Naive thymus-derived CD8-positive, alpha-beta T cell (primary cell): ENCODE measurements around the gene B9D2. TPM values are rescaled to one million over a fixed set of nuclear protein-coding genes. Genes with fewer than 3 reads are reported as not detected.

Experiments used
- ATAC-seq, 2 donors: fragments of 150-1000 bp; cut with Tn5 transposase in 1 of 2; sonication (Bioruptor Pico), chemical (Tn5 transposase) in 1 of 2; 1 replicate in 1 of 2; 2 replicates in 1 of 2; pipeline ENCODE4 v1.10.0; 2021; ENCODE audit warnings: mild to moderate bottlenecking in 2 of 2, moderate library complexity in 2 of 2
- POLR2A ChIA-PET: fragments of 350-600 bp; sonication (Branson Sonifier 250); formaldehyde crosslinking; loops from one replicate; lab custom pipeline; 2021; ENCODE audit warnings: antibody characterized with exemption; lab: Charles Lee
- DNase-seq, 10 donors: peaks; one replicate each; pipeline versions ENCODE4 v3.0.0 to v3.0.0-alpha.2; 2020 to 2022
- H3K27ac Mint-ChIP-seq, 10 donors: one replicate each; pipeline ENCODE4 v1.8.0; 2020 to 2022; ENCODE audit warnings: mild to moderate bottlenecking in 10 of 10, mixed read lengths in 10 of 10, moderate library complexity in 4 of 10, inconsistent platforms in 1 of 10
- H3K27me3 Mint-ChIP-seq, 5 donors: one replicate each; pipeline ENCODE4 v1.8.0; 2021 to 2022; ENCODE audit warnings: mixed read lengths in 5 of 5
- H3K36me3 Mint-ChIP-seq, 3 donors: one replicate each; pipeline ENCODE4 v1.8.0; 2020 to 2022; ENCODE audit warnings: mixed read lengths in 3 of 3, mild to moderate bottlenecking in 2 of 3, inconsistent platforms in 1 of 3
- H3K4me1 Mint-ChIP-seq, 4 donors: one replicate each; pipeline ENCODE4 v1.8.0; 2021 to 2022; ENCODE audit warnings: mixed read lengths in 4 of 4
- H3K4me3 Mint-ChIP-seq, 10 donors: one replicate each; pipeline ENCODE4 v1.8.0; 2020 to 2022; ENCODE audit warnings: mild to moderate bottlenecking in 10 of 10, mixed read lengths in 10 of 10, moderate library complexity in 6 of 10, inconsistent platforms in 1 of 10
- H3K9me3 Mint-ChIP-seq, 9 donors: one replicate each; pipeline ENCODE4 v1.8.0; 2020 to 2022; ENCODE audit warnings: mixed read lengths in 9 of 9, mild to moderate bottlenecking in 3 of 9, inconsistent platforms in 1 of 9, moderate library complexity in 1 of 9
- polyA plus RNA-seq, 3 donors: library from polyadenylated mRNA; unstranded; fragments of 300-500 nt; fragmentation: Illumina TruSeq; gene quantifications; one replicate each; pipeline ENCODE4 v1.2.3, GENCODE V29; 2021
- total RNA-seq, 8 experiments: library from RNA in 2 of 8; stranded (reverse) in 2 of 8; gene quantifications; one replicate each; pipeline ENCODE4 v1.2.3 and lab custom pipeline; 2021 to 2026

B9D2 gene
- total and polyA plus RNA-seq, 5 experiments from 2014 or later: 12.6 to 20.9 (median 17.3) TPM

DNA sequence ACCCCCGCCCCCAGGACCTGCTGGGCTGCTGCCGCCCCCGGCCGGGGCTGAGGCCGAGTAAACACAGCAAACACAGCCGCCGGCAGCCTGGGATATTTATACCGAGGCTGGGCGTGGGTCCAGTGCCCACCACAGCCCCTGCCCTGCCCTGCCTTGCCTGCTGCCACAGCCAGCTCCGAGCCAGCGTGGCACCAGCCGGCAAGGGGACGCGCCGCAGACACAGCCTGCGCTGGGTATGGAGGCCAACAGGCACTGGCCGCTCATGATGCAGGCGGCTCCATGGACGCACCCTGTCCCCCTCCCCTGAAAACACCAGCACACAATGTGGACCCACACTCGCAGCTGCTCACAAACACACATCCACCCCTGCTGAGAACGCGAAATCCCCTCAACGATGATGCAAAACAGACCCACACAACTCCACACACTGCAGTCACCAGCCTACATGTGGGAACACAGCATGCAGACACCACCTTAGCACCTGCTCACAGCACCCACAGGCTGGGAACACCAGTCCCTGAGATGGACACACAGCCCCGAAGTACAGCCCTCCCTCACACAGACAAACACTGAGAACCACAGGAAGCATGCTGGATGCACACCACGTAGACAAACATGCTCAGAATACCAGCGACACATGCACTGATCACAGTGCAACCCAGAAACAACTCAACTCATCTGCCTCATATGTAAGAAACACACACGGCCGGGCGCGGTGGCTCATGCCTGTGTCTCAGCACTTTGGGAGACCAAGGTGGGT, 37.8 kb downstream of the B9D2 start:
- H3K27ac Mint-ChIP-seq: peak overlapping the region; percentile 84 to 97 (median 94)
- no peaks in the 10 kb centered on the region for H3K9me3 Mint-ChIP-seq
- H3K27me3 Mint-ChIP-seq: peaks cover 0 to 2% (median 0%) of the 10 kb centered on the region in 5 donors
- H3K4me1 Mint-ChIP-seq: peaks cover 50 to 84% (median 74%) of the 10 kb centered on the region in 4 donors
- H3K4me3 Mint-ChIP-seq: peak overlapping the region; percentile 7 to 88 (median 78)
- peaks cover 0 to 47% (median 7%) of the 10 kb centered on the region in 3 donors for H3K36me3 Mint-ChIP-seq
- peak in 3 of 10 donors; percentile 41 to 43 (median 43) for DNase-seq
- ATAC-seq: peak; percentile 4 to 14
- POLR2A ChIA-PET: interaction anchor here (1.1 to 6.1 kb wide), 8 partner anchors 11 to 63 kb away, joined by 4 to 71 read pairs (median 18); partner anchors contain the start of genes CCDC97, HNRNPUL1 and TGFB1

DNA sequence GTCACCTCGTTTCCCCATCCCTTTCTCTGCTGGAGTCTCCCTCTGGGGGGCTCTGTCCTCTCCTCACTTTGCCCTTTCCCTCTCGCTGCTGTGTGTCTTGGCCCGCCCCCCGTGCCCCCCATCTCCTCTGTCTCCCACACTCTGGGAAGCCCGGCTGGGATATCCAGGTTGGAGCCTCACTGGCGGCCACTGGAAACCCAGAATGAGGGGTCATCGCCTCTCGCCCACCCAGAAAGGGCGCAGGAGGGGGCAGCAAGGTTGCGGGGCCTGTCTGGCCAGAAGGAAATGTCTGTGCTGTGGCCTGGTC, 38.4 kb downstream of the B9D2 start:
- peaks cover 49 to 78% (median 72%) of the 10 kb centered on the region in 4 donors for H3K4me1 Mint-ChIP-seq
- peaks cover 0 to 2% (median 0%) of the 10 kb centered on the region in 5 donors for H3K27me3 Mint-ChIP-seq
- no peaks in the 10 kb centered on the region for H3K9me3 Mint-ChIP-seq
- DNase-seq: no peak
- H3K36me3 Mint-ChIP-seq: peaks cover 0 to 49% (median 8%) of the 10 kb centered on the region in 3 donors
- POLR2A ChIA-PET: interaction anchor here (0.7 to 6.1 kb wide), 4 partner anchors 12 to 62 kb away, joined by 5 to 71 read pairs (median 27); partner anchors contain the start of genes HNRNPUL1 and TGFB1
- no peak for ATAC-seq
- H3K27ac Mint-ChIP-seq: peak overlapping the region in 9 of 10 donors; percentile 69 to 97 (median 91)
- H3K4me3 Mint-ChIP-seq: peak overlapping the region in 1 of 10 donors; percentile 4

DNA sequence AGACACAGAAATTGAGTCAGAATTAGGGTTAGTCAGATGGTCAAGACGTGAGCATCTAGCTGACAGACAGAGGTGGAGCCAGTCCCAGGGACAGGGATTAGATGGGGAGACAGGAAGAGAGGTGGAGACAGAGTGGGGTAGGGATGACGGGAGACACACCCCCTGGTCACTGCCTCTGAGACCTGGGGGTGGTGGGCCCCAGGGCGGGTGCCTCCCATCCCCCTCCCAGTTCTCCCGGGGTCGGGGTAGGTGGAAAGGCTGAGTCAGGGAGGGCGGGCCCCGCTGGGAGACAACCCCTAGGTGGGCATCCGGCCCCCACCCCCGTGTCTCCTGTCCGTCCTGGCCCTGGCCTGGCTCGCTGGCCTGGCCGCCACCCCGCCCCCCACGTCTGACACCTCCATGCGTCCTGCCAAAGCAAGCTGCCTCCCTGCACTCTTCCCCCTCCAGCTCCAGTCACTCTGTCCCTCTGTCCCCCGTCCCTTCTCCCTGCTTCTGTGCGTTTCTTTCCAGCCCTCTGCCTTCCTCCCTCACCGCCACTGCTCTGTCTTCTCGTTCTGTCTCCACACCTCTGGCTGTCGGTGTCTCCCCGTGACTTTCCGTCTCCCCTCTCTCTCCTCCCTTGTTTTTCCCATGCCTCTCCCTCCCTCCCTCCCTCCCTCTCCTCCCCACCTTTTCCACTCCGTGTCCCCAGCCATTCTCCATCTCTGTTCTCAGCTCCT, 38.9 kb downstream of the B9D2 start:
- Mint-ChIP-seq H3K9me3 (no peaks in the 10 kb centered on the region), H3K4me1 (peaks cover 47 to 74% (median 68%) of the 10 kb centered on the region in 4 donors), H3K4me3 (peak overlapping the region in 9 of 10 donors; percentile 13 to 63 (median 38)), H3K36me3 (peaks cover 0 to 45% (median 5%) of the 10 kb centered on the region in 3 donors), H3K27me3 (peaks cover 0 to 2% (median 0%) of the 10 kb centered on the region in 5 donors), H3K27ac (peak overlapping the region; percentile 84 to 97 (median 91))
- no peak for DNase-seq
- POLR2A ChIA-PET: interaction anchor here (0.7 to 6.1 kb wide), 6 partner anchors 12 to 61 kb away, joined by 3 to 71 read pairs (median 9); partner anchors contain the start of genes B9D2, HNRNPUL1 and TGFB1
- no peak for ATAC-seq

DNA sequence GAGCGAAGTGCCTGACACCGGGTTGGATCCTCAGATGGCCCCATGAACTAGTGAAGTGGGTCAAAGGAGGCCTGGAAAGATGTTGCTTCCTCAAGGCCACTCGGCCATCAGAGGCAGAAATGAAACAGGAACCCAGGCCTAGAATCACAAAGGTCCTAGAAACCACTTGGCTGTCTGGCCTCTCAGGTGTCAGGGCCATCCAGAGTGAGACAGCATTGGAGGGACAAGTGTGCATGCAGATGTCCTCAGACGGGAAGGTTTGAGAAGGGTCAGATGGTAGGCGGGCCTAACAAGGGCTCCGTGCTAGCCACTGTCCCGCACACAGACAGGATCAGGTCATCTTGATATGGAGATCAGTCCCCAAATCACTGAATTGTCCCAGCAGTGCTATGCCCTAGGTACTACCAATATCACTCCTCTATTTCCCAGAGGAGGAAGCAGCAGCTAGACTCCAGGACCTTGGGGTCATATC, 39.7 kb downstream of the B9D2 start:
- DNase-seq: no peak
- H3K36me3 Mint-ChIP-seq: peaks cover 0 to 47% (median 5%) of the 10 kb centered on the region in 3 donors
- peak overlapping the region in 7 of 10 donors; percentile 12 to 63 (median 38) for H3K4me3 Mint-ChIP-seq
- no peaks in the 10 kb centered on the region for H3K9me3 Mint-ChIP-seq
- peaks cover 0 to 2% (median 0%) of the 10 kb centered on the region in 5 donors for H3K27me3 Mint-ChIP-seq
- POLR2A ChIA-PET: interaction anchor here (0.6 to 6.1 kb wide), 7 partner anchors 12 to 60 kb away, joined by 3 to 71 read pairs (median 4); partner anchors contain the start of genes B9D2, HNRNPUL1 and TGFB1
- H3K4me1 Mint-ChIP-seq: peaks cover 47 to 73% (median 68%) of the 10 kb centered on the region in 4 donors
- ATAC-seq: no peak
- H3K27ac Mint-ChIP-seq: peak overlapping the region; percentile 84 to 97 (median 91)

DNA sequence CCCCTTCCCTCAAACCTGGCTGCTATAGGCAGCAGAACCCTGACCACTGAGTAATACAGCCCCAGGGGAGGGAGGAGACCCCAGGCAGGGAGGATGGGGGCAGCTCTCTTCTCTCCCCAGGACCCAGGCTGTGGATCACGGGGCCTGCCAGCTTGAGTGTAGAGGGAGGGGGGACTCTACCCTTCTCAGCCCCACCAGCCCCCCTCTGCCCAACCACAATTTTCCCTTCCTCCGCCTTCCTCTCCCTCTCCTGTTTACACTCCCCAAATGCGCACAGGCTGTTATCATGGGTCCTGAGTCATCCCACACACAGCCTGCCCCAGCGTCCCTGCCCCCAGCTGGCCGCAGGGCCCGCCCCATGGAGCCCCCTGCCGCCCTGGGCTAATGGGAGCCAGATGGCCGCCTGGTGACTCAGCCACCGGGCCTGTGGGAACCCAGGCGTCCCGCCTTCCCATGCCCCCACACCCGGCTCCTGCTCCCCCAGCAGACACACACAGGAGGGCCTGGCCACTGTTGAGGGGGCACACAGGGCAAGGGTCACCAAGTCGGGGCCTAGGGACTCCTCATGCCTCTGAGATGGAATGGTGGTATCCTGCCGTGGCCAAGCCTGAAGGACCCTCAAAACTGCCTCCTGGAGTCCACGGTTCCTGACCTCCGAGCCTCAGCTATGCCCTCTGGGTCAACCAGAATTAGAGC, 40.4 kb downstream of the B9D2 start:
- ATAC-seq (no peak), DNase-seq (no peak)
- POLR2A ChIA-PET: interaction anchor here (0.8 to 6.1 kb wide), 6 partner anchors 20 to 242 kb away, joined by 3 to 71 read pairs (median 8); partner anchors contain the start of genes HNRNPUL1 and TGFB1
- Mint-ChIP-seq H3K36me3 (peaks cover 0 to 47% (median 5%) of the 10 kb centered on the region in 3 donors), H3K4me1 (peaks cover 43 to 66% (median 62%) of the 10 kb centered on the region in 4 donors), H3K4me3 (peak overlapping the region in 1 of 10 donors; percentile 48), H3K27me3 (peaks cover 0 to 2% (median 0%) of the 10 kb centered on the region in 5 donors), H3K27ac (peak overlapping the region; percentile 69 to 97 (median 91)), H3K9me3 (no peaks in the 10 kb centered on the region)

DNA sequence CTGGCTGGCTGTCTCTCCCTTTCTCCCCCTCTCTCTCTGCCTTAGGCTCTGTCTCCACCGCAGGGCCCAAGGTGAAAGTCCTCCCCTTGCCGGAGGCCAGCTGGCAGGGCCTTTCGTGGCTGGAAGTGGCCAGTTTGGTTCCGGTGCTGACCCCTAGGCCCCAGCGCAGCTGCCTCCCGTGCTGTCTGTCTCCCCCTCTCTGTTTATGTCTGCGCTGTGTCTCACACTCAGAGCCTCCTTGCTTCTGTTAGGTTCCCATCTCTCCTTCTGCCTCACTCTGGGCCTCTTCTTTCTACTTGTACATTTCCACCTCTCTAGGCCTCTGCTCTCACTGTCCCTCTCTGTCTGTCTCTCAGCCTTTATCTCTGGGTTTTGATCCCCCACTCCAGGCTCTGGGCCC, 40.9 kb downstream of the B9D2 start:
- Mint-ChIP-seq H3K4me1 (peaks cover 39 to 62% (median 58%) of the 10 kb centered on the region in 4 donors), H3K4me3 (peak overlapping the region in 2 of 10 donors; percentile 23 to 51), H3K27ac (peak overlapping the region; percentile 70 to 91 (median 84)), H3K9me3 (no peaks in the 10 kb centered on the region), H3K36me3 (peaks cover 0 to 47% (median 4%) of the 10 kb centered on the region in 3 donors), H3K27me3 (peaks cover 0 to 2% (median 0%) of the 10 kb centered on the region in 5 donors)
- POLR2A ChIA-PET: interaction anchor here (1.0 to 3.3 kb wide), 5 partner anchors 13 to 243 kb away, joined by 3 to 13 read pairs (median 7); partner anchors contain the start of genes CCDC97 and HNRNPUL1
- ATAC-seq: no peak
- no peak for DNase-seq

DNA sequence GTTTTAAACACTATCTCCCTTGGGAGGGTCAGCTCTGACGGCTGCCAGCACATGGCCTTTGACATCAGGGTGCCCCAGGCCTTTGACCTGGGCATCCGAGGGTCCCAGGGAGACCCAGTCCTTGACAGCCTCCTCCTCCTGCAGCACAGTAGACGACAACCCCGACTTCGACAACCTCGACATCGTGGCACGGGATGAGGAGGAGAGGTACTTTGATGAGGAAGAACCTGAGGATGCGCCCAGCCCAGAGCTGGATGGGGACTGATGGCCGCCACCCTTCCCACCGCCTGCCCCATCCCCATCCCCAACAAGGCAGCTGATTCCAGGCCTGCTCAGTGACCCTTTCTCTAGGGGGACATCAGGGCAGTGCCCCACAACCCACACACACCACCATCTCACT, 41.5 kb downstream of the B9D2 start:
- DNase-seq (no peak), ATAC-seq (no peak)
- Mint-ChIP-seq H3K4me3 (peak overlapping the region in 2 of 10 donors; percentile 23 to 51), H3K27ac (peak overlapping the region in 9 of 10 donors; percentile 70 to 91 (median 85)), H3K27me3 (peaks cover 0 to 2% (median 0%) of the 10 kb centered on the region in 5 donors), H3K9me3 (no peaks in the 10 kb centered on the region), H3K4me1 (peaks cover 36 to 63% (median 54%) of the 10 kb centered on the region in 4 donors), H3K36me3 (peaks cover 0 to 49% (median 7%) of the 10 kb centered on the region in 3 donors)
- POLR2A ChIA-PET: interaction anchor here (0.9 to 3.3 kb wide), 5 partner anchors 12 to 243 kb away, joined by 3 to 13 read pairs (median 7); partner anchors contain the start of genes CCDC97 and HNRNPUL1

DNA sequence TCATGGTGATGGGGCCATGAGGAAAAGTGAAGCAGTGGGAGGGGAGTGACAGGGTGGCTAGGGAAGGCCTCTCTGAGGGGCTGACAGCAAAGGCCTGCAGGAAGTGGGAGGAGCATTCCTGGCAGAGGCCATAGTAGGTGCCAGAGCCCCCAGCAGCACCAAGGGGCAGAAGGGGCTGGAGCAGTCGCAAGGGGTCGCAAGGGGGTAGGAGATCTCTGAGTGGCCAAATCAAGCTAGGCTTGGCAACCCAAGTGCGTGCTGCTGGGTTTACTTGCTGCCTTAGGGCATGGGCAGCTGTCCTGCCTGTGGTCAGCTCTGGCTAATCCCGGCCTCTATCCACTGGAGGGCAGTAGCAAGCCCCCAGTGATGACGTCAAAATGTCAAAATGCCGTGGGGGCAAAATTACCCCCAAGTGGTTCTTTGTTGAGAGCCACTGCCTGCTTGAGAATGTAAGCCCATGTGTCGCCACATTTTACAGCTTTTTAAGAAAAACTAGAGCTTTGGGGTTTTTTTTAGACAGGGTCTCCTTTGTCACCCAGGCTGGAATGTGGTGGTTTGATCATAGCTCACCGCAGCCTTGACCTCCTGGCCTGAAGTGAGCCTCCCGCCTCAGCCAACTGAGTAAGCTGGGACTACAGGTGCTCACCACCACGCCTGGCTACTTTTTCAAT, 42.2 kb downstream of the B9D2 start:
- POLR2A ChIA-PET: interaction anchor here (0.9 to 2.6 kb wide), 4 partner anchors 11 to 31 kb away, joined by 3 to 12 read pairs (median 5); partner anchors contain the start of gene CCDC97
- H3K4me3 Mint-ChIP-seq: no peak overlapping the region

DNA sequence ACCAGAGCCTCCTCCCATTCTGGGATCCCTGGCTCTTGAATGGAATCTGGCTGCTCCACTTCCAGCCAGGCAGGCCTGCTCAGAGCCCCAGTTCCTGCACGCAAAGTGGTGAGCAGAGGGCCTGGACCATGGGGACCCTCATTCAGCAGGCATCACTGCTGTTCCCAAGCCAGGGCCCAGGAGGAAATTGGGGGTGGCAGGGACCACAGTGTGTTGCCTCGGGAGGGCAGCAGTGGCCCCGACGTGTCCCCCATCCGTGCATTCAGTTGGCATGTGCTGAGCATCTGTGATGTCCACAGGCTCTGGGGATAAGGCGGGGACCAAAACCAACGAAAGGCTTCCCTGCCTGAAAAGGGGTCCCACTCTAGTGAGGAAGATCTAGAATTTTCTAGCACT, 42.7 kb downstream of the B9D2 start:
- peak overlapping the region in 8 of 10 donors; percentile 12 to 91 (median 86) for H3K27ac Mint-ChIP-seq
- peaks cover 6 to 58% (median 18%) of the 10 kb centered on the region in 3 donors for H3K36me3 Mint-ChIP-seq
- DNase-seq (no peak), ATAC-seq (no peak)
- H3K27me3 Mint-ChIP-seq: peaks cover 0 to under 1% (median 0%) of the 10 kb centered on the region in 5 donors
- no peak overlapping the region for H3K4me3 Mint-ChIP-seq
- POLR2A ChIA-PET: interaction anchor here (0.5 to 2.6 kb wide), 4 partner anchors 9 to 31 kb away, joined by 3 to 12 read pairs (median 5); partner anchors contain the start of gene CCDC97
- H3K4me1 Mint-ChIP-seq: peaks cover 32 to 57% (median 46%) of the 10 kb centered on the region in 4 donors
- no peaks in the 10 kb centered on the region for H3K9me3 Mint-ChIP-seq

More for the DNA sequence above, 42.2 kb downstream of the B9D2 start:
- no peak for ATAC-seq
- no peak for DNase-seq
- peaks cover 34 to 62% (median 50%) of the 10 kb centered on the region in 4 donors for H3K4me1 Mint-ChIP-seq
- H3K27ac Mint-ChIP-seq: peak overlapping the region; percentile 63 to 91 (median 84)
- H3K36me3 Mint-ChIP-seq: peaks cover 6 to 53% (median 13%) of the 10 kb centered on the region in 3 donors
- H3K27me3 Mint-ChIP-seq: peaks cover 0 to 2% (median 0%) of the 10 kb centered on the region in 5 donors
- H3K9me3 Mint-ChIP-seq: no peaks in the 10 kb centered on the region

DNA sequence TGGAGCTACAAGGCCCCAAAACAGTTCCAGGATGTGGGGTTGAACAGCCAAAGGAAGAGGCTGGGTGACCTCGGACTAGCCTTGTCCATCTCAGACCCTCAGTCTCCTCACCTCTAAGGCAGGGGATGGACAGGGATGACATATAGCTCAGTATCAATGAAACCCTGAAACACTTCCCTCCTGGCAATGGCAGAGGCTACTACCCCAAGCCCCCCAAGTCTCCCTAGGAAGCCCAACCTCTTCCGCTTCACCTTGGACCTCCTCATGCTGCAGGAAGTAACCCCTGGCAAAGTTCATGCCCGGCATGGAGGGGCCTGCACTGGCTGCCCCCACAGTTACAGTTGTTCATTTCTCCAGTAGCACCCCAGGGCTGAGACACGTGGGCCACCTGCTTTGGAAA, 43.4 kb downstream of the B9D2 start:
- Mint-ChIP-seq H3K27ac (peak overlapping the region in 7 of 10 donors; percentile 31 to 88 (median 76)), H3K27me3 (no peaks in the 10 kb centered on the region), H3K4me3 (no peak overlapping the region), H3K4me1 (peaks cover 33 to 55% (median 43%) of the 10 kb centered on the region in 4 donors), H3K9me3 (no peaks in the 10 kb centered on the region), H3K36me3 (peaks cover 6 to 62% (median 21%) of the 10 kb centered on the region in 3 donors)
- POLR2A ChIA-PET: interaction anchor here (0.5 to 2.2 kb wide), 5 partner anchors 11 to 222 kb away, joined by 3 to 7 read pairs (median 4); partner anchors contain the start of genes CCDC97 and HNRNPUL1
- no peak for ATAC-seq
- DNase-seq: no peak
